PC-3 (cell line): ENCODE data around the gene LSM2. TPM values are rescaled to one million over a fixed set of nuclear protein-coding genes. Genes with fewer than 3 reads are reported as not detected.

Source experiments
- ATAC-seq: fragments of 200-7000 bp; cut with Tn5 transposase; 2 replicates; pipeline ENCODE4 v1.9.1; 2020; ENCODE audit warnings: mild to moderate bottlenecking, moderate library complexity
- BruUV-seq: library from RNA; stranded (reverse); fragments of 400-500 nt; replicated peaks from 2 replicates; lab custom pipeline; 2021; lab: Mats Ljungman, UMichigan
- CTCF ChIA-PET: fragments of 300-600 bp; sonication (Branson Sonifier 250); formaldehyde crosslinking; loops from one replicate; lab custom pipeline; 2022; ENCODE audit warnings: antibody characterized with exemption; lab: Charles Lee
- POLR2A ChIA-PET: fragments of 300-600 bp; sonication (Branson Sonifier 250); formaldehyde crosslinking; loops from one replicate; lab custom pipeline; 2022; ENCODE audit warnings: antibody characterized with exemption; ENCODE audit not compliant: unreplicated experiment; lab: Charles Lee
- DNase-seq: peaks from one replicate; pipeline ENCODE4 v3.0.0-alpha.2; 2015
- H2AFZ ChIP-seq: fragments of 300-600 bp; sonication (generic); 2 replicates; pipeline ENCODE4 v1.6.0; 2016; ENCODE audit warnings: antibody characterized with exemption, low read length
- H3F3A ChIP-seq: fragments of 300-600 bp; sonication (generic); one replicate; pipeline ENCODE4 v1.6.0; 2017; ENCODE audit warnings: antibody characterized with exemption, low read length, control low read depth, mild to moderate bottlenecking; ENCODE audit not compliant: unreplicated experiment
- H3K27ac ChIP-seq: fragments of 300-600 bp; sonication (generic); 2 replicates; pipeline ENCODE4 v1.5.1; 2016; ENCODE audit warnings: mild to moderate bottlenecking, low read length
- H3K27me3 ChIP-seq: fragments of 300-600 bp; sonication (generic); 2 replicates; pipeline ENCODE4 v1.6.1; 2016; ENCODE audit warnings: low read length, mixed read lengths
- H3K36me3 ChIP-seq: fragments of 300-600 bp; sonication (generic); 2 replicates; pipeline ENCODE4 v1.6.1; 2016; ENCODE audit warnings: low read depth, mixed run types, low read length, mixed read lengths
- H3K4me1 ChIP-seq: fragments of 300-600 bp; sonication (generic); 2 replicates; pipeline ENCODE4 v1.5.1; 2016; ENCODE audit warnings: low read length; ENCODE audit not compliant: insufficient read depth
- H3K4me2 ChIP-seq: fragments of 300-600 bp; sonication (generic); 2 replicates; pipeline ENCODE4 v1.6.0; 2016; ENCODE audit warnings: low read length
- H3K4me3 ChIP-seq: fragments of 300-600 bp; sonication (generic); 2 replicates; pipeline ENCODE4 v1.5.1; 2016; ENCODE audit warnings: mild to moderate bottlenecking, low read length, mixed read lengths
- H3K79me2 ChIP-seq: fragments of 300-600 bp; sonication (generic); 2 replicates; pipeline ENCODE4 v1.6.1; 2017; ENCODE audit warnings: low read length, mixed read lengths
- H3K9ac ChIP-seq: fragments of 300-600 bp; sonication (generic); 2 replicates; pipeline ENCODE4 v1.6.0; 2016; ENCODE audit warnings: mild to moderate bottlenecking, low read length
- H3K9me2 ChIP-seq: fragments of 300-600 bp; sonication (generic); replicated peaks from 2 replicates; pipeline ENCODE4 v1.6.1; 2016; ENCODE audit warnings: mixed run types, low read length, mixed read lengths
- H3K9me3 ChIP-seq: fragments of 300-600 bp; sonication (generic); 2 replicates; pipeline ENCODE4 v1.6.1; 2016; ENCODE audit warnings: low read length, mixed read lengths
- H4K20me1 ChIP-seq: fragments of 300-600 bp; sonication (generic); 2 replicates; pipeline ENCODE4 v1.6.1; 2016; ENCODE audit warnings: low read length, mixed read lengths
- EZH2 ChIP-seq: fragments of 300-600 bp; sonication (generic); IDR thresholded peaks from one replicate; pipeline ENCODE4 v1.6.1; 2017; ENCODE audit warnings: antibody characterized with exemption, mild to moderate bottlenecking, low read length; ENCODE audit not compliant: unreplicated experiment
- EZH2phosphoT487 ChIP-seq: fragments of 300-600 bp; sonication (generic); IDR thresholded peaks from 2 replicates; pipeline ENCODE4 v1.6.1; 2018; ENCODE audit warnings: mild to moderate bottlenecking, antibody characterized with exemption, low read length, borderline replicate concordance
- intact Hi-C: fragments of 100-400 bp; cut with micrococcal nuclease; formaldehyde crosslinking; loops from 2 replicates; pipeline ENCODE4 v1.9.0; 2023
- total RNA-seq: library from RNA; depleted of rRNA; stranded (reverse); fragments of >200 nt; gene quantifications from 2 replicates; pipeline ENCODE4 v1.2.3, GENCODE V29; 2014
- TF ChIP-seq, protein P1 (sequence below): fragments of 300-600 bp; sonication (generic); conservative IDR thresholded peaks from 2 replicates; pipeline ENCODE4 v1.5.1; 2017; ENCODE audit warnings: antibody characterized with exemption, low read depth, mild to moderate bottlenecking, low read length

Gene LSM2
- total RNA-seq, 1 experiment from 2014 or later, result 143 TPM

DNA sequence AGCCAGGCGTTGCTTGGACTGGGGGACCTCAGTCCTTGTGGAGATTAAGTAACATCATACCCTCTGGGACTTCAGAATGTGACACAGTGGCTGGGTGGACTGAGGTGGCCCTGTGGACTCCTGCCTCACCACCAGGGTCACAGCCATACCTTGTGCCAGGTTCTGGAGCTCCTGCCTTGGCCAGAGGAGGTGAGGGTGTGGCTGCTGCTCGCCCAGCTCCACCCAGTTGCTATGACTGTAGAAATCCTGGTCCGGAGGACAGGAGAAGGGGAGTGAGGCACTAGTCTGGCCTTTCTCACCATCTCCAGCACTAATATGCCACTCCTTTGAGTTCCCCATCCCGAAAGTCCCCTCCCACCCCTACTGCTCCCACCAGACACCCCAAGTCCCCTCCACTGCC lies 31.6 kb downstream of the LSM2 start:
- DNase-seq (peak; percentile 54), ATAC-seq (peak; percentile 36)
- H3F3A ChIP-seq, result peaks cover 3% of the 10 kb centered on the region
- H3K9me2 ChIP-seq, result no peaks in the 10 kb centered on the region
- no peaks in the 10 kb centered on the region for H4K20me1 ChIP-seq
- no peaks in the 10 kb centered on the region for H3K9me3 ChIP-seq
- H3K36me3 ChIP-seq, result peaks cover 18% of the 10 kb centered on the region; the same call in 1 of the 2 replicates
- H3K4me2 ChIP-seq, result no peak overlapping the region
- TF ChIP-seq EZH2 (no peak), EZH2phosphoT487 (no peak)
- TF ChIP-seq, protein P1, sequence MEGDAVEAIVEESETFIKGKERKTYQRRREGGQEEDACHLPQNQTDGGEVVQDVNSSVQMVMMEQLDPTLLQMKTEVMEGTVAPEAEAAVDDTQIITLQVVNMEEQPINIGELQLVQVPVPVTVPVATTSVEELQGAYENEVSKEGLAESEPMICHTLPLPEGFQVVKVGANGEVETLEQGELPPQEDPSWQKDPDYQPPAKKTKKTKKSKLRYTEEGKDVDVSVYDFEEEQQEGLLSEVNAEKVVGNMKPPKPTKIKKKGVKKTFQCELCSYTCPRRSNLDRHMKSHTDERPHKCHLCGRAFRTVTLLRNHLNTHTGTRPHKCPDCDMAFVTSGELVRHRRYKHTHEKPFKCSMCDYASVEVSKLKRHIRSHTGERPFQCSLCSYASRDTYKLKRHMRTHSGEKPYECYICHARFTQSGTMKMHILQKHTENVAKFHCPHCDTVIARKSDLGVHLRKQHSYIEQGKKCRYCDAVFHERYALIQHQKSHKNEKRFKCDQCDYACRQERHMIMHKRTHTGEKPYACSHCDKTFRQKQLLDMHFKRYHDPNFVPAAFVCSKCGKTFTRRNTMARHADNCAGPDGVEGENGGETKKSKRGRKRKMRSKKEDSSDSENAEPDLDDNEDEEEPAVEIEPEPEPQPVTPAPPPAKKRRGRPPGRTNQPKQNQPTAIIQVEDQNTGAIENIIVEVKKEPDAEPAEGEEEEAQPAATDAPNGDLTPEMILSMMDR, result no peak
- POLR2A ChIA-PET, result interaction anchor here (0.6 kb wide), 1 partner anchor 52 kb away, joined by 3 read pairs; the partner anchor contains the start of gene HSPA1B
- no peak overlapping the region; the same call in 1 of the 2 replicates for H3K27ac ChIP-seq
- H3K9ac ChIP-seq, result no peak overlapping the region
- BruUV-seq, result no TSS peak
- intact Hi-C loops, result no loop called here
- peaks cover 29% of the 10 kb centered on the region for H3K4me1 ChIP-seq
- no peak overlapping the region for H3K4me3 ChIP-seq
- H2AFZ ChIP-seq, result no peak overlapping the region
- no peaks in the 10 kb centered on the region for H3K27me3 ChIP-seq
- CTCF ChIA-PET, result interaction anchor here (0.7 to 0.9 kb wide), 2 partner anchors 40 to 52 kb away, joined by 3 read pairs; partner anchors contain the start of gene HSPA1A
- no peaks in the 10 kb centered on the region for H3K79me2 ChIP-seq

- POLR2A ChIA-PET, result no interaction called here
- H3K79me2 ChIP-seq, result no peaks in the 10 kb centered on the region
- H4K20me1 ChIP-seq, result no peaks in the 10 kb centered on the region
- H3K27me3 ChIP-seq, result no peaks in the 10 kb centered on the region
- no peak overlapping the region for H3K9ac ChIP-seq
- peaks cover 2% of the 10 kb centered on the region; the same call in 1 of the 2 replicates for H3K36me3 ChIP-seq
- H3F3A ChIP-seq, result no peaks in the 10 kb centered on the region
- DNase-seq (no peak), ATAC-seq (no peak)
- no peak overlapping the region for H3K27ac ChIP-seq
- TF ChIP-seq EZH2phosphoT487 (no peak), EZH2 (no peak)
- TF ChIP-seq, protein P1, result no peak
- BruUV-seq, result no TSS peak
- no peaks in the 10 kb centered on the region for H3K9me3 ChIP-seq
- H3K4me2 ChIP-seq, result no peak overlapping the region
- no peak overlapping the region for H3K4me3 ChIP-seq
- intact Hi-C loops, result loop anchor here (2.0 kb wide), 2 partner anchors 59 to 91 kb away; partner anchors contain the start of gene NEU1
- H3K9me2 ChIP-seq, result no peaks in the 10 kb centered on the region
- CTCF ChIA-PET, result no interaction called here
- H3K4me1 ChIP-seq, result peaks cover 20% of the 10 kb centered on the region
- H2AFZ ChIP-seq, result no peak overlapping the region
Observed at GRCh38 chr6:31771992-31772358, 34.8 kb downstream of the LSM2 start.

GRCh38 chr6:31770860-31771259 lies 35.9 kb downstream of the LSM2 start:
- H3K4me3 ChIP-seq, result no peak overlapping the region
- TF ChIP-seq, protein P1, result no peak
- TF ChIP-seq EZH2phosphoT487, result no peak
- TF ChIP-seq EZH2, result no peak
- no peak overlapping the region for H3K27ac ChIP-seq
- peaks cover 9% of the 10 kb centered on the region for H3K4me1 ChIP-seq
- no peaks in the 10 kb centered on the region for H3K79me2 ChIP-seq
- no peak for ATAC-seq
- no peak for DNase-seq
- peaks cover 2% of the 10 kb centered on the region; the same call in 1 of the 2 replicates for H3K36me3 ChIP-seq
- H3K9me3 ChIP-seq, result no peaks in the 10 kb centered on the region
- POLR2A ChIA-PET, result interaction anchor here (0.6 to 0.7 kb wide), 2 partner anchors 18 to 44 kb away, joined by 3 read pairs; partner anchors contain the start of gene HSPA1L
- no peaks in the 10 kb centered on the region for H3K27me3 ChIP-seq
- H4K20me1 ChIP-seq, result no peaks in the 10 kb centered on the region
- no peaks in the 10 kb centered on the region for H3K9me2 ChIP-seq
- H3K4me2 ChIP-seq, result no peak overlapping the region
- BruUV-seq, result no TSS peak
- CTCF ChIA-PET, result interaction anchor here (0.6 kb wide), 1 partner anchor 425 kb away, joined by 3 read pairs; no protein-coding TSS in a partner anchor
- H2AFZ ChIP-seq, result no peak overlapping the region
- intact Hi-C loops, result no loop called here
- no peak overlapping the region for H3K9ac ChIP-seq
- H3F3A ChIP-seq, result no peaks in the 10 kb centered on the region
